ENCODE measurements around the gene PPM1F.
"Not testable (repeated sequence)": the region's sequence is repeated elsewhere in the genome, so short reads cannot be mapped to it uniquely, and the experiment has no call there.

The PPM1F gene

DNA sequence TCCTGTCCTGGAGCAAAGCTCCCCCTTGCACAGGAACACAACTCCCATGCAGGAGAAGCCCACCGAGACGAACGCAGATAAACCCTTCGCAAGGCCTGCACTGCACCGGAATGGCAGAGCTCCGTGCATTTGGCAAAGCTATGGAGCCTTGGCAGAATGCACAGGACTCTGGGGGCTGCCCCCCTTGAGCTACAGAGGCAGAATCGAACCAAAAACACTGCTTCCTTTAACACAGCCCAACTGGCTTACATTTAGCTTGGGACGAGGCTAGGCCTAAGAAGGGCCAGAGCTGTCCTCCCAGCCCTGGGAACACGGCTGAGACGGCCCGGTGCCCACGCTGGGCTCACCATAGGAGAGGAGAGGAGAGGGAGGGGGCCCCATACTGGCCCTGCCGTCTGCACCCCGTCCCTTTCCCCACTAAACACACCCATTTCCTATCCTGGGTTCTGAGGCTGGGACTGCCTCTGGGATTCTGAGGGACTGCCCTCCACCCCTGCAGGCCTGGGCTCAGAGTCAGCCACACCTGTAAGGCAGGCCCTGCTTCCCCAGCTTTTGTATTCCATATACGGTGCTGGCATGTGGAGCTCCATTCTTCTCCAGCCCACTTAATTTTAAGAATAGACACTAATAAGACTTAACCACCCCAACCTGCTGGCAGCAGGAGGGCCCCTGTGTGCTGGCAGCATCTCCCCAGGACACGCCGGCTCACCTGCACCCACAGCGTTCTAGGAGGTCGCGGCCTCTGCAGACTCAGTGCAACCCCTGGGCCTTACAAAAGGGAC is 32.9 kb downstream of the PPM1F start:
- DNase-seq (ENCODE audit: low read depth): no peak
- TF ChIP-seq CTCF (IDR thresholded peaks at IDR 0.05; ENCODE audit: insufficient read depth, low read depth, low read length, missing control alignments): no peak
- H3K4me3 ChIP-seq (ENCODE audit: low read length): no peak overlapping the region

- DNase-seq (ENCODE audit: low read depth): no peak
- no peak for TF ChIP-seq CTCF (IDR thresholded peaks at IDR 0.05; ENCODE audit: insufficient read depth, low read depth, low read length, missing control alignments)
- no peak overlapping the region for H3K4me3 ChIP-seq (ENCODE audit: low read length)
These were observed 34.0 kb downstream of the PPM1F start for GRCh38 chr22:21918466-21919185.

DNA sequence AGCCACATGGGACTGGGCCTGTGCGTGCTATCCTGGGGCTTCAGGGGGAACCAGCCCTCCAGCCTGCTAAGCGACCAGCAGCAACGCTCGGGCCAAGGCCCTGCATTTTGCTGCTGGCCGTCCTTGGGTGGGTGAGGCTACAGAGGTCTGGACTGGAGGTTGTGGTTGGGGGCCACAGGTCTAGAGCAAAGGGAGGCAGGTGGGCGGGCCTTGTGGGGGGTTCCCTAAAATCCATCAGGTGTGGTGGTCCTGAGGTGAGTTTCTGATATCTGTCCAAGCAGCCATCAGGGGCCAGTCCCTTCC is 34.7 kb downstream of the PPM1F start:
- no peak for TF ChIP-seq CTCF (IDR thresholded peaks at IDR 0.05; ENCODE audit: insufficient read depth, low read depth, low read length, missing control alignments)
- no peak for DNase-seq (ENCODE audit: low read depth)
- H3K4me3 ChIP-seq (ENCODE audit: low read length): no peak overlapping the region

- no peak overlapping the region for H3K4me3 ChIP-seq (ENCODE audit: low read length)
- DNase-seq (ENCODE audit: low read depth): no peak
- no peak for TF ChIP-seq CTCF (IDR thresholded peaks at IDR 0.05; ENCODE audit: insufficient read depth, low read depth, low read length, missing control alignments)
These were observed 35.3 kb downstream of the PPM1F start for GRCh38 chr22:21917181-21917958.

GRCh38 chr22:21916309-21916918 is 36.2 kb downstream of the PPM1F start:
- TF ChIP-seq CTCF (IDR thresholded peaks at IDR 0.05; ENCODE audit: insufficient read depth, low read depth, low read length, missing control alignments): no peak
- DNase-seq (ENCODE audit: low read depth): no peak
- H3K4me3 ChIP-seq (ENCODE audit: low read length): no peak overlapping the region

GRCh38 chr22:21915624-21916308 is 36.9 kb downstream of the PPM1F start:
- no peak overlapping the region for H3K4me3 ChIP-seq (ENCODE audit: low read length)
- TF ChIP-seq CTCF (IDR thresholded peaks at IDR 0.05; ENCODE audit: insufficient read depth, low read depth, low read length, missing control alignments): no peak
- no peak for DNase-seq (ENCODE audit: low read depth)

- not testable (repeated sequence) for DNase-seq (ENCODE audit: low read depth); H3K4me3 ChIP-seq (ENCODE audit: low read length)
These were observed 38.5 kb downstream of the PPM1F start for GRCh38 chr22:21914033-21914642.

DNA sequence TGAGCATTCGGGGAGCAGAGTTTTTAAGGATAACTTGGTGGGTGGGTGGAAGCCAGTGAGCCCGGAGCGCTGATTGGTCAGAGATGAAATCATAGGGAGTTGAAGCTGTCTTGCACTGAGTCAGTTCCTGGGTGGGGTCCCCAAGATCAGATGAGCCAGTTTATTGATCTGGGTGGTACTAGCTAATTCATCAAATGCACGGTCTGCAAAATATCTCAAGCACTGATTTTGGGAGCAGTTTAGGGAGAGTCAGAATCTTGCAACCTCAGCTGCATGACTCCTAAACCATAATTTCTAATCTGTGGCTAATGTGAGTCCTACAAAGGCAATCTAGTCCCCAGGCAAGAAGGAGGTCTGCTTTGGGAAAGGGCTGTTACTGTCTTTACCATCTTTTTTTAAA is 42.3 kb downstream of the PPM1F start:
- H3K4me3 ChIP-seq (ENCODE audit: low read length); DNase-seq (ENCODE audit: low read depth): not testable (repeated sequence)

All from epithelial cell of esophagus (primary cell).